ENCODE data around the gene KLF8.

DNA sequence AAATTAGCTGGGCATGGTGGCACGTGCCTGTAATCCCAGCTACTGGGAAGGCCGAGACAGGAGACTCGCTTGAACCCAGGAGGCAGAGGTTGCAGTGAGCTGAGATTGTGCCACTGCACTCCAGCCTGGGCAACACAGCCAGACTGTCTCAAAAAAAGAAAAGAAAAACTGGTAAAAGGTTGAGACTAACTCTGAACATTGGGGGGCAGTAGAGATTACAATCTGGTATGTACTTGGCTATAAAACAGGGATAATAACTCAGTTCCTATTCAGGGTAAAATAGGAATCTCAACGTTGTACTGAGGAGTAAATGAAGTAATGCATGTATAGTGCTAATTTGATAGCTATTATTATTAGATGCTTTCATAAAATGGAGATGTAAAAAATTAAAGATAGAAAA is 12.5 kb upstream of the KLF8 start:
- TF ChIP-seq, protein P1, sequence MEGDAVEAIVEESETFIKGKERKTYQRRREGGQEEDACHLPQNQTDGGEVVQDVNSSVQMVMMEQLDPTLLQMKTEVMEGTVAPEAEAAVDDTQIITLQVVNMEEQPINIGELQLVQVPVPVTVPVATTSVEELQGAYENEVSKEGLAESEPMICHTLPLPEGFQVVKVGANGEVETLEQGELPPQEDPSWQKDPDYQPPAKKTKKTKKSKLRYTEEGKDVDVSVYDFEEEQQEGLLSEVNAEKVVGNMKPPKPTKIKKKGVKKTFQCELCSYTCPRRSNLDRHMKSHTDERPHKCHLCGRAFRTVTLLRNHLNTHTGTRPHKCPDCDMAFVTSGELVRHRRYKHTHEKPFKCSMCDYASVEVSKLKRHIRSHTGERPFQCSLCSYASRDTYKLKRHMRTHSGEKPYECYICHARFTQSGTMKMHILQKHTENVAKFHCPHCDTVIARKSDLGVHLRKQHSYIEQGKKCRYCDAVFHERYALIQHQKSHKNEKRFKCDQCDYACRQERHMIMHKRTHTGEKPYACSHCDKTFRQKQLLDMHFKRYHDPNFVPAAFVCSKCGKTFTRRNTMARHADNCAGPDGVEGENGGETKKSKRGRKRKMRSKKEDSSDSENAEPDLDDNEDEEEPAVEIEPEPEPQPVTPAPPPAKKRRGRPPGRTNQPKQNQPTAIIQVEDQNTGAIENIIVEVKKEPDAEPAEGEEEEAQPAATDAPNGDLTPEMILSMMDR (IDR thresholded peaks at IDR 0.05): peak; percentile 11; the same call in 1 of the 2 replicates
- no peak for TF ChIP-seq ZFX (IDR thresholded peaks at IDR 0.05; ENCODE audit: borderline replicate concordance)
